HepG2 (cell line): ENCODE measurements around the gene CACNA1F.

Experiments used
- EED ChIP-seq: sonication (generic); formaldehyde crosslinking; IDR thresholded peaks from 2 replicates; pipeline ENCODE4 v1.5.0; 2020; ENCODE audit warnings: mild to moderate bottlenecking, missing genetic modification reagents
- JUND ChIP-seq: sonication (generic); formaldehyde crosslinking; IDR thresholded peaks from 2 replicates; pipeline ENCODE4 v1.8.0; 2022; ENCODE audit warnings: mild to moderate bottlenecking, missing genetic modification reagents
- MAX ChIP-seq: IDR thresholded peaks from 2 replicates; pipeline ENCODE4 v1.6.1; 2012; ENCODE audit warnings: inconsistent platforms
- NKX3-1 ChIP-seq: sonication (generic); formaldehyde crosslinking; IDR thresholded peaks from 2 replicates; pipeline ENCODE4 v1.5.0; 2020; ENCODE audit warnings: missing genetic modification reagents
- ZNF432 ChIP-seq: sonication (generic); formaldehyde crosslinking; IDR thresholded peaks from 2 replicates; pipeline ENCODE4 v1.5.0; 2020; ENCODE audit warnings: missing genetic modification reagents, mild to moderate bottlenecking, borderline replicate concordance
- ZNF720 ChIP-seq: sonication (generic); formaldehyde crosslinking; IDR thresholded peaks from 2 replicates; pipeline ENCODE4 v1.4.0; 2020; ENCODE audit warnings: missing genetic modification reagents
- TF ChIP-seq, protein P1 (sequence below): sonication (generic); formaldehyde crosslinking; IDR thresholded peaks from 2 replicates; pipeline ENCODE4 v1.4.0; 2020; ENCODE audit warnings: missing genetic modification reagents, borderline replicate concordance

DNA sequence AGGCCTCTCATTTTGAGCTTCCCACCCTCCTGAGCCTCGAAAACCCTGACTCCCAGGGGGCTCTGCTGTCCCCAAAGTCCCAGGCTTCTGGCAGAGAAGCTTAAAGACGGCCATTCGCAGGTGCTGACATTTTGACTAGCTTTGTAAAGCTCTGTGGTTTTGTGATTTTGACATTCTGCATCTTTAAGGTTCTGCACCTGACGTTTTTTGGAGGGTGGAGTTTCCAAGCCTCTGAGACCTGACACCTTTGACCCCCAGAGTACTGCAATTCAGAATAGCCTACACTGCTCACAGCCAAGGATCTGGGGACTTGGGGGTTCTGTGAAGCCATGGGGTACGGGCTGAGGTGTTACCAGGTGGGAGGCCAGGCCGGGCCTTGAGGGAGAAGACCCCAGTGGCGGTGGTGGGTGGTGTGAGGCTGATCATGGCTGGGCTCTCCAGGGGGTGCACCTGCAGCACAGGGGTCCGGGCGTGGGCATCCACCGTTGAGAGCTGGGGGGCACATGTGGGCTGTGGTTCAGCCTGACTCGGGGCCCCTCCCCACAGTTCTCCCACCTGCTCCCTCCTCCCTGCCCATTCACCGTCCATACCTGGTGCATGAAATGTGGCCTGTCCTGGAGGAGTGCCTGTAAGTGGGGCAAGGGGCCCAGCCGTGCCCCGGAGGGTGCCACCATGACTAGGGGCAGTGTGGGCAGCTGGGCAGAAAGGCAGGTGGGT lies 24.1 kb upstream of the CACNA1F start:
- TF ChIP-seq MAX (no peak), JUND (CRISPR knock-in tag) (no peak), ZNF432 (CRISPR knock-in tag) (no peak), ZNF720 (no peak), NKX3-1 (CRISPR knock-in tag) (no peak), EED (no peak)
- TF ChIP-seq, protein P1, sequence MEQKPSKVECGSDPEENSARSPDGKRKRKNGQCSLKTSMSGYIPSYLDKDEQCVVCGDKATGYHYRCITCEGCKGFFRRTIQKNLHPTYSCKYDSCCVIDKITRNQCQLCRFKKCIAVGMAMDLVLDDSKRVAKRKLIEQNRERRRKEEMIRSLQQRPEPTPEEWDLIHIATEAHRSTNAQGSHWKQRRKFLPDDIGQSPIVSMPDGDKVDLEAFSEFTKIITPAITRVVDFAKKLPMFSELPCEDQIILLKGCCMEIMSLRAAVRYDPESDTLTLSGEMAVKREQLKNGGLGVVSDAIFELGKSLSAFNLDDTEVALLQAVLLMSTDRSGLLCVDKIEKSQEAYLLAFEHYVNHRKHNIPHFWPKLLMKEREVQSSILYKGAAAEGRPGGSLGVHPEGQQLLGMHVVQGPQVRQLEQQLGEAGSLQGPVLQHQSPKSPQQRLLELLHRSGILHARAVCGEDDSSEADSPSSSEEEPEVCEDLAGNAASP, result no peak
